H1 (cell line): Measurements from ENCODE around the gene ALK. TPM values are rescaled to one million over a fixed set of nuclear protein-coding genes. Genes with fewer than 3 reads are reported as not detected.

Experiments used
- CEBPB ChIP-seq: IDR thresholded peaks from 2 replicates; pipeline ENCODE4 v1.6.1; 2012; ENCODE audit warnings: low read depth, low read length
- HDAC2 ChIP-seq, 2 experiments: fragments of 300-600 bp in 1 of 2; sonication (generic) in 1 of 2; IDR thresholded peaks; 2 replicates each; pipeline ENCODE4 v1.6.1; 2011 to 2012; ENCODE audit warnings: low read depth in 2 of 2, low read length in 2 of 2, mild to moderate bottlenecking in 2 of 2, moderate library complexity in 2 of 2, borderline replicate concordance in 1 of 2, inconsistent platforms in 1 of 2
- MAFK ChIP-seq: IDR thresholded peaks from 2 replicates; pipeline ENCODE4 v1.6.1; 2012; ENCODE audit warnings: low read depth, mild to moderate bottlenecking, improper control_type of control experiment, low read length
- NRF1 ChIP-seq: IDR thresholded peaks from 2 replicates; pipeline ENCODE4 v1.6.1; 2011; ENCODE audit warnings: mild to moderate bottlenecking, low read depth, low read length, improper control_type of control experiment
- SP2 ChIP-seq: IDR thresholded peaks from 2 replicates; pipeline ENCODE4 v1.6.1; 2012; ENCODE audit warnings: mild to moderate bottlenecking, low read length, inconsistent platforms
- polyA plus RNA-seq, 7 experiments: library from polyadenylated mRNA; depleted of rRNA in 3 of 7; stranded (reverse) in 5 of 7; unstranded in 2 of 7; fragments of >200 nt in 5 of 7; fragments of 200-250 nt in 2 of 7; gene quantifications; 1 replicate in 5 of 7; 2 replicates in 1 of 7; 4 replicates in 1 of 7; pipeline versions ENCODE4 v1.2.1 to v1.2.3, GENCODE V29; 2011 to 2013; ENCODE audit warnings: missing spikeins in 2 of 7, mixed read lengths in 2 of 7
- total RNA-seq: library from RNA; stranded (reverse); fragmentation: NEBNext Ultra II Directional; extraction: Animal tissue kit (Norgen Biotek cat#: 25700); gene quantifications from 2 replicates; pipeline ENCODE4 v1.2.1, GENCODE V29; 2021
- TF ChIP-seq, protein P1 (sequence below): IDR thresholded peaks from 2 replicates; pipeline ENCODE4 v1.6.1; 2011; ENCODE audit warnings: low read depth, mild to moderate bottlenecking, low read length; ENCODE audit not compliant: insufficient read depth

The ALK gene
- total and polyA plus RNA-seq, 2 of the 8 experiments (the other 6 are each of a cell fraction or from before 2014, with no cell fraction given): 0.02 to 0.09 TPM

DNA sequence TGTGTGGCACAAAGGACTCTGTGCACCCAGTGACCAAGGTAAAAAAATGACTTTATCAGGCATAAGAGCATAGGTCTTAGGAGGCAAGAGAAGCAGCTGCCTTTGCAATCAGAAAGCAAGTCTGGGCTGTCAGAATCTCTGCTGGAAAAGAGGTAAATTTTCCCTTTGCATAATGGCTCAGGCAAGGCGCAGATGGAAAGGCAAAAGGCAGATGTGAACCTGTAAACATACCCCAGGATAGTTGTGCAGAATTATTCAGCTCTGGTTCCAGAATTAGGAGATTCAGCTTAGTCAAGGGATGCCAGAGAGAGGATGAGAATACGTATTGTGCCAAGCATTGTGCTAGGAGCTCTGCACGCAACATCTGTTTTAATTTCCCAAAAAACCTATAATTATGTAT lies 547.5 kb downstream of the ALK start (continued):
- TF ChIP-seq, protein P1, sequence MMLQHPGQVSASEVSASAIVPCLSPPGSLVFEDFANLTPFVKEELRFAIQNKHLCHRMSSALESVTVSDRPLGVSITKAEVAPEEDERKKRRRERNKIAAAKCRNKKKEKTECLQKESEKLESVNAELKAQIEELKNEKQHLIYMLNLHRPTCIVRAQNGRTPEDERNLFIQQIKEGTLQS: no peak
- TF ChIP-seq CEBPB: no peak
- TF ChIP-seq SP2: no peak
- no peak for TF ChIP-seq HDAC2 (IDR thresholded peaks at IDR 0.05; ENCODE audit: borderline replicate concordance in 1 of 2, low read depth in 2 of 2, low read length in 2 of 2)
- TF ChIP-seq MAFK: no peak
- TF ChIP-seq NRF1: no peak
